MCF 10A (cell line): ENCODE data around the gene KLHL28. TPM values are rescaled to one million over a fixed set of nuclear protein-coding genes. Genes with fewer than 3 reads are reported as not detected.

Source experiments
- BruUV-seq: library from RNA; stranded (reverse); fragments of 400-500 nt; replicated peaks from 2 replicates; lab custom pipeline; 2021; lab: Mats Ljungman, UMichigan
- CTCF ChIA-PET: fragments of 300-600 bp; sonication (Branson Sonifier 250); formaldehyde crosslinking; extraction: SDS; loops from one replicate; lab custom pipeline; 2021; ENCODE audit warnings: antibody characterized with exemption, inconsistent platforms; lab: Yijun Ruan, JAX
- POLR2A ChIA-PET: fragments of 300-600, 350-650 bp; sonication (Branson Sonifier 250); formaldehyde crosslinking; extraction: SDS; loops from one replicate; lab custom pipeline; 2020; ENCODE audit warnings: antibody characterized with exemption, inconsistent platforms; lab: Yijun Ruan, JAX
- DNase-seq: peaks from one replicate; pipeline ENCODE4 v3.0.0-alpha.2; 2018; ENCODE audit not compliant: unreplicated experiment
- H3K27ac Mint-ChIP-seq: one replicate; pipeline ENCODE4 v1.8.0; 2022; ENCODE audit warnings: mild to moderate bottlenecking, low read depth, mixed read lengths; ENCODE audit not compliant: unreplicated experiment
- H3K27me3 Mint-ChIP-seq: one replicate; pipeline ENCODE4 v1.8.0; 2022; ENCODE audit warnings: mixed read lengths; ENCODE audit not compliant: insufficient read depth, unreplicated experiment
- H3K36me3 Mint-ChIP-seq: one replicate; pipeline ENCODE4 v1.8.0; 2022; ENCODE audit warnings: mild to moderate bottlenecking, moderate library complexity, mixed read lengths; ENCODE audit not compliant: insufficient read depth, unreplicated experiment
- H3K4me1 Mint-ChIP-seq: one replicate; pipeline ENCODE4 v1.8.0; 2022; ENCODE audit warnings: mixed read lengths; ENCODE audit not compliant: insufficient read depth, unreplicated experiment
- H3K4me3 Mint-ChIP-seq: one replicate; pipeline ENCODE4 v1.8.0; 2022; ENCODE audit warnings: mild to moderate bottlenecking, moderate library complexity, mixed read lengths; ENCODE audit not compliant: unreplicated experiment
- H3K9me3 Mint-ChIP-seq: one replicate; pipeline ENCODE4 v1.8.0; 2022; ENCODE audit warnings: mixed read lengths; ENCODE audit not compliant: unreplicated experiment
- CTCF ChIP-seq: fragments of 200-600 bp; IDR thresholded peaks from one replicate; pipeline ENCODE4 v1.8.0; 2022; ENCODE audit warnings: antibody characterized with exemption, mild to moderate bottlenecking; ENCODE audit not compliant: unreplicated experiment
- intact Hi-C: fragments of 100-400 bp; cut with micrococcal nuclease; formaldehyde crosslinking; loops from 2 replicates; pipeline ENCODE4 v1.14.1; 2022
- total RNA-seq: library from RNA; stranded (reverse); gene quantifications from 2 replicates; pipeline ENCODE4 v1.2.3, GENCODE V29; 2022

Gene KLHL28
- total RNA-seq, 1 experiment from 2014 or later: 11.2 TPM

- Mint-ChIP-seq H3K36me3 (peaks cover 7% of the 10 kb centered on the region), H3K4me1 (peaks cover 32% of the 10 kb centered on the region), H3K27ac (no peak overlapping the region), H3K9me3 (no peaks in the 10 kb centered on the region), H3K4me3 (no peak overlapping the region), H3K27me3 (no peaks in the 10 kb centered on the region)
- BruUV-seq: TSS peak; percentile 29
- peak; percentile 38 for DNase-seq
- ChIA-PET CTCF (interaction anchor here (0.6 to 2.8 kb wide), 4 partner anchors 12 to 170 kb away, joined by 3 to 17 read pairs (median 8); partner anchors contain the start of gene FKBP3), POLR2A (interaction anchor here (0.5 to 8.6 kb wide), 10 partner anchors 14 to 288 kb away, joined by 3 to 116 read pairs (median 4); partner anchors contain the start of genes FANCM, FKBP3, MIS18BP1 and PRPF39)
- intact Hi-C loops: loop anchor here (2.0 to 5.0 kb wide), 2 partner anchors 52 to 121 kb away; partner anchors contain the start of gene PRPF39
- TF ChIP-seq CTCF: no peak
These were observed 2.1 kb upstream of the KLHL28 start for GRCh38 chr14:44963775-44964380.

- DNase-seq: peak; percentile 23
These were observed 1.3 kb upstream of the KLHL28 start for GRCh38 chr14:44963044-44963528.

GRCh38 chr14:44962334-44963043 is 742 bp upstream of the KLHL28 start:
- no TSS peak for BruUV-seq
- Mint-ChIP-seq H3K27ac (no peak overlapping the region), H3K36me3 (no peaks in the 10 kb centered on the region), H3K9me3 (no peaks in the 10 kb centered on the region), H3K4me1 (peaks cover 31% of the 10 kb centered on the region), H3K27me3 (no peaks in the 10 kb centered on the region), H3K4me3 (no peak overlapping the region)
- POLR2A ChIA-PET: interaction anchor here (0.5 to 8.6 kb wide), 35 partner anchors 14 to 1164 kb away, joined by 3 to 116 read pairs (median 4); partner anchors contain the start of genes FANCM, FKBP3, MIS18BP1 and PRPF39
- no peak for TF ChIP-seq CTCF
- peak; percentile 39 for DNase-seq
- CTCF ChIA-PET: interaction anchor here (0.5 to 2.8 kb wide), 9 partner anchors 13 to 308 kb away, joined by 3 to 17 read pairs (median 4); no protein-coding TSS in a partner anchor
- intact Hi-C loops: loop anchor here (2.0 to 5.0 kb wide), 2 partner anchors 50 to 122 kb away; partner anchors contain the start of gene PRPF39

More at GRCh38 chr14:44963044-44963528, 1.3 kb upstream of the KLHL28 start:
- no peak overlapping the region for H3K4me3 Mint-ChIP-seq
- TF ChIP-seq CTCF: no peak
- no peaks in the 10 kb centered on the region for H3K27me3 Mint-ChIP-seq
- intact Hi-C loops: loop anchor here (2.0 to 5.0 kb wide), 2 partner anchors 51 to 122 kb away; partner anchors contain the start of gene PRPF39
- H3K27ac Mint-ChIP-seq: no peak overlapping the region
- no TSS peak for BruUV-seq
- CTCF ChIA-PET: interaction anchor here (0.5 to 2.8 kb wide), 8 partner anchors 12 to 307 kb away, joined by 3 to 17 read pairs (median 4); partner anchors contain the start of gene FKBP3
- no peaks in the 10 kb centered on the region for H3K9me3 Mint-ChIP-seq
- H3K4me1 Mint-ChIP-seq: peaks cover 33% of the 10 kb centered on the region
- peaks cover under 1% of the 10 kb centered on the region for H3K36me3 Mint-ChIP-seq
- POLR2A ChIA-PET: interaction anchor here (0.5 to 8.6 kb wide), 17 partner anchors 14 to 1165 kb away, joined by 3 to 116 read pairs (median 5); partner anchors contain the start of genes FANCM, FKBP3, MIS18BP1 and PRPF39
